Activated CD4-positive, alpha-beta T cell treated with anti-CD3 and anti-CD28 coated beads, Interleukin-2, amount 50 U/mL, for 1 hour (primary cell): ENCODE data around the gene SHTN1.

Experiments used
- DNase-seq: peaks from one replicate; pipeline ENCODE4 v3.0.0-alpha.2; 2020

Gene SHTN1

DNA sequence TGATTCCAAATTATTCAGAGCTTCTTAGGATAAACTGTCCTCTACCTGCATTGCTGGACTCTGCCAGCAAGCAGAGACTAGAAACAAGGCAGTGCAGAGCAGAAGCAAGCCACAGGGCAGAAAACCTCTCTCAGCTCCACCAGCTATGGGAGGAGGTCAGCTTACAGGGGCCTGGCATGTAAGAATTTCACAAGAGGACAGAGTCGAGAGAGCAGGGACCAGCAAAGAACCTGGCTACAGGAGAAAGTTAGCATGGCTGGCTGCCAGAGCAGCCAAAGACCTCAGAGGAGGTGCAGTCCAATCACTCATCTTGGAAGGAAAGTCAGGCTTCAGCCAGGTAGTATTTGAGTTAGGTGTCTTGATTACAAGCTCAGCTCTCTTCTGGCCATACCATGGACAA lies 92.8 kb downstream of the SHTN1 start:
- no peak for DNase-seq

DNA sequence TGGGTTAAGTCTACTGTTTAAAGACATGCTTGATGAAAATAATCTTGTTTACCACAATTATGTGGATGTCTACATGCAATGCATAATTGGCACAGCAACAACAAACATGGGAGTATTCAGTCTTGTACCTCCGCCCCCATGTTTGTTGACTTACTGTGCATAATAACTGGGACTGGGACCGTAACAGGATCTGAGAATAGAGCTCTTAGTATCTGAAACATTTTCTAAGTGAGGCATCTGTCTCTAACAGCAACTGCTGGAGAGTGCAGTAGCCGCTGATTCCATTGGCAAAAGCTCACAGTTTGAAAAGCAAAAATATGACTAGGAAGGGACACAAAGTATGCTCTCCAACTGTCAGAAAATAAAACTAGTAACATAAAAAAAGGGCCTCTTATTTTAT lies 94.1 kb downstream of the SHTN1 start:
- no peak for DNase-seq

DNA sequence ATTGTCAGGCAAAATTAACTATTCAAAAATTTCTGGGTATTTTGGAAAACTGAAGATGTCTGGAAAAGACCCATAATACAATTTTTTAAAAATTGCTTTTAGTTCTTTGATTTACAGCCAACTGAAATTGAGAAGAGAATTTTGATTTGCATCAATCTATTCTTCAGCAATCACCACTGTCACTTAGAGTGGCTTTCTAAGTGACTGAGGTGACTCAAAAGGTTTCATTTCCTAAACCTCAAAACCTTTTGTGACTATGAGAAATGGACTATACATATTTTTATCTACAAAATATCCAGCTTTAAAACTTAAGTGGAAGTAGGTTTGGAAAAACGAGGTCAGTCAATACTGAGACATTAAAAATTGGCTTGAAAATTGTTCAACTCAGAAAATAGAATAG lies 95.7 kb downstream of the SHTN1 start:
- DNase-seq = no peak

DNA sequence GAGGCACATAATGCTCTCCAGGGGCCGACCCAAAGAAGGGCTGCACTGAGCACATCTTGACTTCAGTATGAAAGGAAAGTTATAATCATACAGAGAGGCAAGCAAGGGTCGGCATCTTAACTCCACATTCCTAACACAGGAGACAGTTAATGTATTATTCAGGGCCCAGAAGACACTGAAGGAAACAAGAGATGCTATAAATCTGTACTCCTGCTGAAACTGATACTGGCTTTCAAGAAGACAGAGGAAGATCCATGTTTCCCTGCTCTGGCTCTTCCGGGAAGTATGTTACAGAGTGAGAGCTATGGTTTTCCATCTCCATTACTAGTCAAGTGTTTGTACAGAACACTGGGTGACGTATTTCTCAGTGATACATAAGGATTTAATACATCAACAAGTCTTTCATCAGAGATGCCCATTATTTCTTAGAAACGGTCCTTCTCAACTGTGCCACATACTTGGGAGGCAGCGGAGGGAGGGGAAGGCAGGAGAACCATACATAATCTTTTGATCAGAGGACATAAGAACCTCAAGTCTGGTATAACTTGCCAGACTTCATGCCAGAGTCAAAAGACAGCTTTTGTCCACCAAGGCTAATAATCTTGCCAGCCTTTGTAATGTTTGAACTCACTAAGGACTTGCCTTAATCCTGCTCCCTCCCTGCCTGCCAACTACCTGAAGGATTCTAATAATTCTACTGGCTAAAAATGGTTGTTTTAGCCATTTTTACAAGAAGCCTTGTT lies 97.6 kb downstream of the SHTN1 start:
- no peak for DNase-seq

DNA sequence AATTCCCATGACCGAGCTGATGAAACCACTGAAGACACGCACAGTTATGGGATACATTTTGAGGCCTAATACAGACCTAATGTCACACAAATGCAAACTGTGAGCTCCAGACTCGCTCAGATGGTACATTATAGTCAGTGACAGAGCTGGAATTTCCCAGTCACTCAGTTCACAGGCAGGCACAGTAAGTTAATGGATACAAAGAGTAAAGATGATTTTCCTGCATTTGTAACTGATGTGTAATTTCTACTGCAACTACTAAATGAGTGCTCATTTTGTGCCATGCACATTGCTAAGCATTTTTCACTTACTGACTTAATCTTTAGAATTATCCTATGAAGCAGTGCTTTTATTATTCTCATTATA lies 99.2 kb downstream of the SHTN1 start:
- DNase-seq = no peak

DNA sequence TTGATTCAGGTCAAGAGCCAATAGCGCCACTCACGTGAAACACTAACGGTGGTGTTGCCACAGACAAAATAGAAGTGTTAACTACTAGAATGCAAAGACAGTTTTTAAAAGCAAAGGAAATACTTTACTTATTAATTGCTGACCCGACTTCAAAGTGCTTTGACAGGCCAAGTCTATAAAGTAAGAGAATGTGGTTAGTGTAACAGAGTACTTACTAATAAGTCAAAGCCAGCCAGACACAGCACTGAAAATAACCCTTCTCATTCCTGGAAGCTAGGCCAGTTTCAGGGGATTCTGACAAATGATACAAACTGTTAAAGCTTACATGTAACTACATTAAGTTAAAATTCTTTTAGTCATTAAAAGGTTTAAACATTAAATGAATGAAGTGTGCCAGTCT lies 105.4 kb downstream of the SHTN1 start:
- no peak for DNase-seq

DNA sequence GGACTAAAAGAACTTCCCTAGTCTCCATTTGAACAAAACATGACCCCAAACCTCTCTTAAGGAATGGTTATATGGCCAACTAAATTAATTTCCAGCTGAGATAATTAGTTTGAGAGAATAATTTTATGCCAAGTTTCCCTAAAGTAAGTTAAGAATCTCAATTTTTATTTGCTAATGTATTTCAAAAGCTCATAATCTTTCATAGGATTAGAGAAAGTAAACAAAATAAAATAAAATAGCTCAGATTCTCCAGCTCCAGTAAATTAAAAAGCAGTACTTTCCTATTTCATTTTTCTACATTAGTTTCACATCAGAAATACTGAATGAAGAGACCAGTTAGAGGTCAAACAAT lies 111.3 kb downstream of the SHTN1 start:
- no peak for DNase-seq

DNA sequence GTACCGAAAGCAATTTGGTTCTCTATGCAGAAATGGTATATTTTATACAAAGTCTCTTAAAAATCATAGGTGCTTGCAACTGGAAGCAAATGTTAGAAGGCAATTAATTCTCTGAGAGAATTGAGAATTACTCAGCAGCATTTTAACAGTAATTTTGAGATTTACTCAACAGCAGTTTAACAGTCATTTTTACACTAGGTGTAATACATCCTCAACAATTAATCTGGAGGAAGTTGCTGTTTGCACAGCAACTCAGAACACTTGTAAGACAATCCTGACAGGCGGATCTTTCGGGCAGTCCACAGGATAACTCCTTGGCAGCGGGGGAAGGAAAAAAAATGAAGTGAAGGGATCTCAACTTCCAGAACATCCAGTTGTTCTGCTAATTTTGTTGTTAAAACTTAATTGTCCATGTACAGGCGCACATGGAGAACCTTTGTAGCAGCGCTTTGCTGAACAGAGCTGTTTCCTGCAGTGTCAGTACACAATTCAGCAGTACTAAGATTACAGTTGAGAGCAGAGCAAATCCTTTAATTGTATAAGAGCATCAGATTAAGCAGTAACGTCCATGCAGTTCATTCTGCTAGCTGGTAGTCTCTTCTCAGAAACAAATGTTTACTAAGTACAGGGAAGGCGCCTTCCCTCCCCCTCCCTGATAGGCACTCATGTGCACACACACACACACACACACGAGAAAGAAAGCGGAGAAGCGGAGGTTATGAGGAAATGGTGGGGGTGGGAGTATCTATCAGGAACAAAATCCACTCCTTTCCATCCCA lies 111.9 kb downstream of the SHTN1 start:
- no peak for DNase-seq

DNA sequence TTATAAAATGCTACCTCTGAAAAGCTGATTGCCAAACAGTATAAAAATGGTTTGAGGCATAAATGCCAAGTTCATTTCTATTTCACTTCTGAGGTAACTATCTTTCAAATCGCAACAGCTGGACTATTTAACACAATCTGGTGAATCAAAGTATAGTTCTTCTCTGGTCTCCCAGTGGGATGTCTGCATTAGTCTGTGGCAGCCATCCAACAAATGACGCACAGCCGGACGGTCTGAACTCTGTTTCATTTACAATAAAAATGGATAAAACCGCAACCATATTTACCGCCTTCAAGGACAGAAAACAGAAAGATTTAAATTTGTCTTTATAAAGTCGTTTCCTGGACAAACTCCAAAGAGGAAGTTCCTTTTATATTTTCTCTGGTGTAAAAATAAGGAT lies 113.8 kb downstream of the SHTN1 start:
- DNase-seq = no peak

DNA sequence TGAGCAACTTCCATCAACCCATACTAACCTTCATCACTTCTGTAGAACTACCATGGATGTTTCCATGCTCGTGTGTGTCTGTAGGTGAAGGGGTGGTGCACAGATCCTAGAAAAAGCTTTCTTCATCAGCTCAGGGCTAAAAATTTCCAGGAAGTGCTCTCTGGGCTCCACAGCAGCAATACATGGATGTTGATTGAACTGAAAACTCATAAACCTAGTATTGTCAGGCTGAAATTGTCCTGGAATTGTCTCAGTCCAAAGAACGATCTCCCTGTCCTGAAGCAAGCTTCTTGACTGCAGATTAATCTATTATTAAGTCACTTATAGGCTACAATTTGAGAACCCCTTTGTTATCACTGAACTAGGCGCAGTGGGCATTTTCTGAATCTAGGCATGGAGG lies 115.9 kb downstream of the SHTN1 start:
- DNase-seq = no peak

DNA sequence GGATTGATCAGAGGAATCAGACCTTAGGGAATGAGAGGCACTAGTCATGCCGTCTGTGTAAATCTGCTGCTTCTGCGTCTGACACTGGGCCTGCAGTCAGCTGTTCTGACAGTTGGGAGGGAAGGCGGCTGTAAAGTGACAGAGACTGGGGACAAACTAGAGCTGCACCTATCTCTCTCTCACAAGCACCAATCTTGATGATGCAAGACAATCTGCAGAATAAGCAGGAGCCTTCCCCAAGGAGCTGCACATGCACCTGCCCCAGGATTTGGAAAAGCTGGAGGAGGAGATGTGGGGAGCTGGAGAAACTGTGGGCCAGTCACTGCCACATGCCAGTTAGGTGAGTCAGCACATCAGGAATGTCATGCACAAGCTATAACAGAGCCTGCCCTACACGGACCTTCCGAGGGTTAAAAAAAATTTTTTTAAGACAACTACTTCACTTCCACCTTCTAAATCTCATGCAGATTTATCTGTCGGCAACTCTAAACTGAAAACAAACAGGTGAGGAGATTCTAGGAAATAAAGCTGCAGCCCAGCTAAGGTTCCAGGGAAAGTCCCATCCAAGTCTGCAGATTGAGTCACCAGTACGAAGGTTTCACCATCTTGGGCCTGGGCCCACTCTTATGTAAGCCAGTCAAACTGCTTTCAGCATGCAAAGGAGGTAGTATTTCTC lies 116.5 kb downstream of the SHTN1 start:
- no peak for DNase-seq

DNA sequence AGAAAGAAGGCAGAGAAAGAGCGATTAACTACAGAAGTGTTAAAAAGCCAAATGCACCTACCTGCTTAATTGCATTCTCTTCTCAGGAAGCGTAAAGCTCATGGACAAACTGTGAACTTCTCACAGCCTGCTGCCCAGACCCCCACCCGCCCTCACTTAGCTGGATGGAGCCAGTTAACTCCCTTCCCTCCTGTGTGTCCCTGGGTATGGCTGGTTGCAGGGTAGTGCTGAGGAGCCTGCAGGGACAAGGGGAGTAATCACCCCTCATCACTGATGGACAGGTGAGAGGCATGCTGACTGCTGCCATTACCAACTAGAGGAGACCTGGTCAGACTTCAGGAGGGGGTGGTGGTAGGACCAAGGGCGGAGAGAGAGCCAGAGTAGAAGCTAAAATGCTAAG lies 118.2 kb downstream of the SHTN1 start:
- no peak for DNase-seq

DNA sequence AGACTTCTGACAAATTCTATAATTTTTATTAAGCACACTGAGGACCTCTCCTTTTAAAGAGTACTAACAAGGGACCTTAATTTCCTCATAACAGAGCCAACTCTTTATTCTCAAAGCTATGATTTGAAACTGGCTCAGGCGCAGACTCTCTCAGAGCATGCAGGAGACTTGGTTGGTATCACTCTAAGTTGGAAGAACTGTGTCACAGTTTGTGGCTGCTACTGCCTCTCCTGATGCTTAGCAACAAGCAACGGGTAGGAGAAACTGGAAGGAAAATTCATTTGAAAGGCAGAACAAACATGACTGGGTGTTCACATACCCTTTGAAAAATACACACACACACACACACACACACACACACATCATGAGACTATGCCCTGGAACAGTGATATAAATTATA lies 122.3 kb downstream of the SHTN1 start:
- DNase-seq = no peak

DNA sequence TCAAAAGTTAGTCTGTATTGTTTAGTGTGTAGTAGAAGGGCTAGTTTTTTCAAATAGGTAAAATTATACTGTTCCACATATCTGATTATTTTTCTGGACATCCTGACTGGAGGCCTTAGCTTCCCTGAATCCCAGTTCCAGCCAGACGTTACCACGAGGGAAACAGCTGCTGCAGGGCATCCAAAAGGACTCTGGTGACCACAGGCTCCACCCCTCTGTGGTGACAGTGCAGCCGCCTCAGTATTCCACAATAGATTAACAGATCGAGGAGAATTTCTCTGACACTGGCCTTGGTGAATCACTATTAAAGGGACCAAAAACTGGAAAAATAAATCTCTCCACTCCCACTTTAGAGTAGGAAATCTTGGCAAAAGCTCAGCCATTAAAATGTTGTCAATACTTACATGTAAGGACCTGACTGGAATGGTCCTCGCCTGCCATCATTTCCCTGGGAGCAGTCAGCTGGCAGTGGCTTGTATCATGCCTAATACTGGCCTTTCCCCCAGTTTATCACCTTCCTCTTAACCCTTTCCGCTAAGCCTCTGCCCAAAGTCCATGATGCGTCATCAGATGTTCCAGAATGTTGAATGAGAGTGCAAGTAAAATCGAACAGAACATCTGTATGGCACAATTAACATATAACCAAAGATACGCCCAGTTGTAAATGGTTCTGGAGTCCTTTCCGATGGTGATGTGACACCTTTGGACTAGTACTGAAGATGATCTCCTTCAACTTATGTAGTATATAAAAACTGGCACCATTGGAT lies 124.1 kb downstream of the SHTN1 start:
- DNase-seq = no peak

DNA sequence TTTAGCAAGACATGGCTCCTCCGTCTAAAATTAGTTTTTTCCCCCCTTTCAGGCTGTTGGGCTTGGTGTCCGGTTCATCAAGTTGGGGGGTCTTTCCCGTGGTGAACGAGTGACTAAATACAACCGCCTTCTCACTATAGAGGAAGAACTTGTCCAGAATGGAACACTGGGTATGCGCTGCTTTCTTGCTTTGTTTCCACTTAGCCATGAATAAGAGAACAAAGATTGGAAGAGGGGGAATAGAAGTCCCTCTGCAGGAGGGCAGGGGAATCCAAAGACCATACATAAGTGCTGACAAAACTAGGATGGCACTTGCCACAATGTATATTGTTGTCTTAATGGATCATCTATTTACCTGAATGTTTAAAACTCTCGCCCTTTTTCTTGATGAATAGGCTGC lies 125.2 kb downstream of the SHTN1 start:
- no peak for DNase-seq

DNA sequence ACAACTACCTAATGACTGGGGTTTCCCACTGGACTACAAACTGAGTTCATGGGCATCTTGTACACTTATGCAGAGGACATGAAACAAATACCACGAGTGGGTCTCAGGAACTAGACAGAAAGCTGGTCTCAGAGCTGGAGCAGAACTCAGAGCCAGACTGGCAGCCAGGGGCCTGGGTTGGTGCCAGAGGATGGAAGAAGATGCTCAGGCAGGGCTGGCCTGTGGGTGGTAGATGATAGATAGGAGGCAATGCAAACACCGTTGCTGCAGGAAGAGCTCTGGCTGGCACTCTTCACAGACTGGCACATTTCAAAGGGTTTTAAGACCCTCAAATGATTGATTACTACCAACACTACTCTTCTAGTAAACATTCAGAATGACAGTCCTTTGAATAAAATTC lies 126.9 kb downstream of the SHTN1 start:
- no peak for DNase-seq

DNA sequence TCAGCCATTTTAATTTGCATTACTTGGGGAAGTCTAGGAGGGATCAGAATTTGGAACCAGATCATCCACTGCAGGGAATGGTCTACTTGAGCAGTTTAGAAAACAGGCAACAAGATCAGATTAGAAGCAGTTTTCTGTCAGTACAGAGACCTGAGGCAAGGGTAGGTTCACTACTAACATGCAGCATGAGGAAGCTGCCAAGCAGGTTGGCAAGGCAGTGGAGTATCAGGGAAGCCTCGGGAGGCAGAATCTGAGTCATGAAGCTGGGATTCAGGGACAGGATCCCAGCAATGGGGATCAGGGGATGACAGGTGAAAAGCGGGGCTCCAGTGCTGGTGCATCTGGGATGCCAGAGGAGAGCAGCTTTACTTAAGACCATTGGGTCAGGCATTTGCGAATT lies 127.6 kb downstream of the SHTN1 start:
- no peak for DNase-seq

DNA sequence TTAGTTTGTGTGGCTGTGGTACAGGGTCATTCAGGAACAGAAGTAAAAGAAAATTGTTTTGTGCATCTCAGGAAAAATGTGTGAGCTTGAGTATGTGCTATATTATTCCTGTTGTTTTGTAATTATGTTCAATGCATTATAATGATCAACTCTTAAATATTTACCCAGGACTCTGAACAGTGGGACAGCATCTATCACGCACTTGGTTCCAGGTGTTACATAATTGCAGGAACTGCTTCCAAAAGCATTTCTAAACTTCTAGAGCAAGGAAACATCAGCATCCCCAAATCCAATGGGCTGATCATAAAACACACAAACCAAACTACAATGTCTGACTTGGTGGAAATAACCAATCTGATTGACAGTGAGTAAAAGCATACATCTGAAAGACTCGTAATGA lies 129.1 kb downstream of the SHTN1 start:
- no peak for DNase-seq

DNA sequence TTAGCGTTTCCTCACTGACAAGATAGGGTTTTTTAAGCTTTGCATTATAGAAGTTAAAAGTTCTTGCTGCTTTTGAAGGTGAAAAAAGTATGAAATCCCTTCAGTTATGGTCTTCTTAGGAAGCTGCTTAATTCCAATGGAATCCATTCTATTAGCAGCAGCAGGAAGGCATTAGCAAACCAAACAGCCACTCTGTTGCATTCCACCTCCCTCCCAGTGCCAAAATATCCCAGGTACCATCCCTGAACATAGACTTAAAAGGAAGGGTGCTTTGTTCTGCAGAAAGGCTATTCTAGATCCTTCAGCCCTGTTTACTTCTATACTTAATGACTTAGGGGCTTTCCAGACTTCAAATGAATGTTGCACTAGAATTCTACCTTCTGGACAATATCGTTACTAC lies 131.9 kb downstream of the SHTN1 start:
- DNase-seq = no peak

DNA sequence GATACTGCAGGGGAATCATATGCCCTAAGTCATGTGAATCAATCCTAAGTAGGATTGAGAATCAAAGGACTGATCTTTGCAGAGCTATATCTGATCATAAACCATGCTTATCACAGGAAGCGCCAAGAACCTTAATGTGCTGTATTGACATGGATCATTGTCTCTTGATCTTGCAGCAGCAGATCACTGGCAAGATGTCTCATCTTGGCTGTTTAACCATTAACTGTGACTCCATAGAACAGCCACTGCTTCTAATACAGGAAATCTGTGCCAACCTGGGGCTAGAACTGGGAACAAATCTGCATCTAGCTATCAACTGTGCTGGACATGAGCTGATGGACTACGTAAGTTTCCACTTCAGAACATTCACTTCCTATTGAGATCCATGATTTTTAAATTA lies 134.0 kb downstream of the SHTN1 start:
- DNase-seq = no peak

DNA sequence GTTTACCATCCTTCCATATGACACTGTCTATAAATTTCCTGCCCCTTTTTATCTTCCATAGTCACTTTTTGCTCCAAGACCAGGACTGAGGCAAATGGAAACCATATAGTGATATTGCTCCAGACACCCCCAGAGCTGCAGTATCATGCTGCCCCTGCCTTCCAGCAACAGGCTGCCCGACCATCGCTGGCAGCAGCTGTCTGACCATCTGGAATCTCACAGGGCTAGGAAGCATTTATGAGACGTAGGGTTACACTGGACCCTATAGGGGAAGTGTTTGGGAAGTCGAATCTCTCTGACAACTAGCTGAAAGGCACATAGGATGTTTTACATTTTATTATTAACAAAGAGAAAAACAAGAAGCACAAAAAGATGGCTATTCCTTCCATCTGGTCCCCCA lies 136.3 kb downstream of the SHTN1 start:
- DNase-seq = no peak

DNA sequence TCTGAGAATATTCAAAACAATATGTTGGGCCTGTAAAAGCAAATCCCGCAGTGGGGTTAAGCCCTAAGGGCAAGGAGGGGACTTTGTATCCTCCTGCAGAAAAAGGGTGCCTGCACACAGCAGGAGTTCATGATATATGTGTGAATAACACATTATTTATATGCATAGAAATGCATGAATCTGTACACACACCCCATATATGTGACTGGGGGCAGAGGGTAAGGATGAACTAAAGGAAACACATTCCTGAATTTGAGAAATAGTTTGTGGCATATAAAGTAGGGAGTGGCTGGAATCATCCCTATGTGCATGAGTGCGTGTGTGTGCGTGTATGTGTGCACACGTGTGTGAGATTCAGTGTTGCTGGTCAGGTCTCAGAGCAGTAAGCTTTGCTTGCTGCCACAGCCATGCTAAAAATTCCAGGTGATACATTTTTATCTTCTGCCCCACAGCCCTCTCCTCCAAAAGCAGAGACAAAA lies 136.8 kb downstream of the SHTN1 start:
- no peak for DNase-seq

DNA sequence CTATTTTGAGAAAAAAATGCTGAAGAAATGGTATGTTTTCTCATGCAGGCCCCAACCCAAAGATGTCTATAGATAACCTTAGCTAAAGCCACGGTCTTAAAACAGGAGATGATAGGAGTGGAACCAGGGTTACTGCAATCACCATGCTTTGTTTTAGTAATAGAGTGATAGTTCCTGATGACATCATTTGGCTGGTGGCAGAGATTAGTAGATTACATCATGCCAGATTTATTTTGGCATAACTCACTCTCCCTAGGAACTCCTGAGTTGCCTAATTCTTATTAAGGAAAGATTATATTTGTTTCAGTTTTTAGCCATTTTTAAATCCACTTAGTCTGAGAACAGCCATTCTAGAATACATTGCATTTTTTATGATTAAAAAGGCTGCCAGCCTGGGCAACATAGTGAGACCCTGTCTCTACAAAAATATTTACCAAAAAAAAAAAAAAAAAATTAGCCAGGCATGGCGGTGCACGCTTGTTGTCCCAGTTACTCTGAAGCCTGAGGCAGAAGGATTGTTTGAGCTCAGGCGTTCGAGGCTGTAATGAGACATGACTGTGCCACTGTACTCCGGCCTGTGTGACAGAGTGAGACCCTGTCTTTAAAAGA lies 137.9 kb downstream of the SHTN1 start:
- DNase-seq = no peak
